ENCODE measurements around the gene EEPD1. TPM values are rescaled to one million over a fixed set of nuclear protein-coding genes. Genes with fewer than 3 reads are reported as not detected.

Gene EEPD1
- total RNA-seq, 2 donors from 2014 or later, result 8.2 to 10.0 TPM

DNA sequence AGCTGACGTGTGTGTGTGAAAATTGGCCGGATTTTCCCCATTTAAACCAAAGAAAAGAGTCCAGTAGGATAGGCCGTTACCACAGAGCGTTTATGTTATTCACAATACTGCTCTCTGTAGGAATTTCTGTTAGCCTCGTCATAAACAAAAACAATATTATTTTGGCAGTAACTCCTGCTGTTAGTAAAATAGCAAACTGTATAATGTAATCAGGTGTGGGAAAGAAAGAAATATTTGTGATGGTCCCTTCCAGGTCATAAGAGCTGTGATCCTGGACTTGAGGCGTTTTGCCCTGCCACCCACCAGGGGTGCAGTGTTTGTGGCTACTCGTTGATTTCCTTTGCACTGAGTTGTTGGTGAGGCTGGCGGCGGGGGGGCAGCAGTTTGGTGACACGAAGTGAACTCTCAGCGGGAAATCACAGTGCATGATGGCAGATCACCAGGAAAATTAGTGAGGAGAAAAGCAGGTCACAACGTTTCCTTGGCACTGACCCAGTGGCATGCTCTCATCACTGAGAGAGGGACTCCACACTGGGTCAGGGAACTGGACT lies 2.8 kb downstream of the EEPD1 start:
- peak; percentile 43 for DNase-seq
- Histone ChIP-seq H3K9ac (ENCODE audit: low read depth in 2 of 2, low read length in 2 of 2) (peak overlapping the region in 1 of 2 donors; percentile 38), H3K9me3 (no peaks in the 10 kb centered on the region), H3K4me1 (no peaks in the 10 kb centered on the region), H3K27ac (no peak overlapping the region), H3K36me3 (no peaks in the 10 kb centered on the region), H3K27me3 (no peaks in the 10 kb centered on the region), H3K4me3 (no peak overlapping the region)
- intact Hi-C loops (cut with DNase I), result loop anchor here (5.0 to 10.0 kb wide), 2 partner anchors 46 to 129 kb away; no protein-coding TSS in a partner anchor
- TF ChIP-seq, protein P1, sequence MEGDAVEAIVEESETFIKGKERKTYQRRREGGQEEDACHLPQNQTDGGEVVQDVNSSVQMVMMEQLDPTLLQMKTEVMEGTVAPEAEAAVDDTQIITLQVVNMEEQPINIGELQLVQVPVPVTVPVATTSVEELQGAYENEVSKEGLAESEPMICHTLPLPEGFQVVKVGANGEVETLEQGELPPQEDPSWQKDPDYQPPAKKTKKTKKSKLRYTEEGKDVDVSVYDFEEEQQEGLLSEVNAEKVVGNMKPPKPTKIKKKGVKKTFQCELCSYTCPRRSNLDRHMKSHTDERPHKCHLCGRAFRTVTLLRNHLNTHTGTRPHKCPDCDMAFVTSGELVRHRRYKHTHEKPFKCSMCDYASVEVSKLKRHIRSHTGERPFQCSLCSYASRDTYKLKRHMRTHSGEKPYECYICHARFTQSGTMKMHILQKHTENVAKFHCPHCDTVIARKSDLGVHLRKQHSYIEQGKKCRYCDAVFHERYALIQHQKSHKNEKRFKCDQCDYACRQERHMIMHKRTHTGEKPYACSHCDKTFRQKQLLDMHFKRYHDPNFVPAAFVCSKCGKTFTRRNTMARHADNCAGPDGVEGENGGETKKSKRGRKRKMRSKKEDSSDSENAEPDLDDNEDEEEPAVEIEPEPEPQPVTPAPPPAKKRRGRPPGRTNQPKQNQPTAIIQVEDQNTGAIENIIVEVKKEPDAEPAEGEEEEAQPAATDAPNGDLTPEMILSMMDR (IDR thresholded peaks at IDR 0.05), result no peak

DNA sequence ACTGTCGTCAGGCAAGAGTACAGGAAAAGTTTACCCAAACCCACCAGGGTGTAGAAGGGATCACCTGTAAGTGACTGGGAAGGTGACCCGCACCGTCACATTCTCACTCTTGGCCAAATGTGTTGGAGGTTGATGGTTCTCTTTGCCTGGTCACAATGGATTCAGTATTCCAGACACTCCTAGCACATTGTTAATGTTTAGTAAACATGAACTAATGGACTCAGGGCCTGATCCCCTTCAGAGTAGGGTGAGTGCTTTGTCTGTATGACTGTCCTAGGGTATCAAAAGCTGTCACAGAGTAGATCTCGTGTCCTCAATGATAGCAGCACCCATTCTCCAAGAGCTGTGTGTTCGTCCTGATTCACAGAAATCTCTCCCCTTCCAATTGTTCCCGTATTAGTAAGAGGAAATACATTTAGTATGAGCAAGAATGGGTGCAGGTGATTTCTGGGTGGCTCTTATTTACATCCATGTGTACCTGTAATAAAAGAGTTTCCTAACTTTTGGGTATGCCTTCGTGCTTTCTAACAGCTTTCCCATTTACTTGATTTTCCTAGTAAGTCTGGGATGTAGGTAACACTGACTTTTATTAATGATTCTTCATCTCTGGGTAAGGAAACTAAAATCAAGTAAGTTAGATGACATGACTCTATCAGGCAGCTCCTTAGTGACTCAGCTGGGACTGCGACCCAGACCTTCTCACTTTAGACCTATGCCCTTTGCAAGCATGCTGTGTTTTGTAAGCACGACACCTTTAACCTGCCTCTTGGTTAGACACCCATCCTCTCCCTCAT lies 4.7 kb downstream of the EEPD1 start:
- no peak overlapping the region for H3K27ac ChIP-seq
- TF ChIP-seq, protein P1 (IDR thresholded peaks at IDR 0.05), result no peak
- DNase-seq, result no peak
- no peaks in the 10 kb centered on the region for H3K4me1 ChIP-seq
- H3K27me3 ChIP-seq, result no peaks in the 10 kb centered on the region
- H3K4me3 ChIP-seq, result no peak overlapping the region
- H3K36me3 ChIP-seq, result no peaks in the 10 kb centered on the region
- intact Hi-C loops (cut with DNase I), result loop anchor here (5.0 to 10.0 kb wide), 2 partner anchors 45 to 127 kb away; no protein-coding TSS in a partner anchor
- no peaks in the 10 kb centered on the region for H3K9me3 ChIP-seq
- H3K9ac ChIP-seq (ENCODE audit: low read depth in 2 of 2, low read length in 2 of 2), result no peak overlapping the region

DNA sequence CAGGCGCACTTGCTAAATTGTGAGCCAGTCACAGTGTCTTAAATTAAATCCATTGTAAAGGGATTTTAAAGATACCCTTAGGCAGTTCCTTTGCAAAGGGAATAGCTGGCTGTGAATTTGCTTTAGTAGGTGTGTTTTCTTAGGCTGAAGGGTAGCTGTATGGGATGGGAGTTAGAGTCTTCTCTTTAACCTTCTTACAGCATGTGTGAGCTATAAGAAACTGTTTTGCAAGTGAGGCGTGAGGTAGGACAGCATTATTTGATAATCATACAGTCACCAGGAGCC lies 5.2 kb downstream of the EEPD1 start:
- H3K9me3 ChIP-seq, result no peaks in the 10 kb centered on the region
- TF ChIP-seq, protein P1 (IDR thresholded peaks at IDR 0.05), result no peak
- H3K9ac ChIP-seq (ENCODE audit: low read depth in 2 of 2, low read length in 2 of 2), result no peak overlapping the region
- no peaks in the 10 kb centered on the region for H3K4me1 ChIP-seq
- no peaks in the 10 kb centered on the region for H3K36me3 ChIP-seq
- DNase-seq, result no peak
- intact Hi-C loops (cut with DNase I), result loop anchor here (5.0 to 10.0 kb wide), 2 partner anchors 44 to 127 kb away; no protein-coding TSS in a partner anchor
- no peaks in the 10 kb centered on the region for H3K27me3 ChIP-seq
- H3K27ac ChIP-seq, result no peak overlapping the region
- no peak overlapping the region for H3K4me3 ChIP-seq

DNA sequence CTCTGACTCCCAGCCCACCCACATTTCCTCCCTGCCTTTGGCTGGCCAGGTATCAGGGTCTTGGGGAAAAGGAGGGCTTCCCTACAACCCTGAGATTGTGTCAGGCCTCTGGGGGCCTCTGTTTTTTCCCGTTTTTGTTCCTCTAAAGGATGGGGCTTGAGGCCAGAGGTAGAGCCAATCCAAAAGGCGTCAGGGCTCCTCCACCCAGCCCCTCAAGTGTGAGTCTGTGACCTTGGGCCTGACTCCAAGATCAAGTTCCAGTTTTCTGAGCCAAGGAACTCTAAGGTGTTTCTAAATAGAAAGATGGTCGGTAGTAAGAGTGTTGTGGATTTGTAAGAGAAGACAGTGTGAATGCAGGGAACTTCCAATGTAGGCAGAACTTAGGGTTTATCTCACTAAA lies 6.6 kb downstream of the EEPD1 start:
- Histone ChIP-seq H3K36me3 (no peaks in the 10 kb centered on the region), H3K4me3 (no peak overlapping the region), H3K4me1 (no peaks in the 10 kb centered on the region), H3K9me3 (no peaks in the 10 kb centered on the region), H3K27me3 (no peaks in the 10 kb centered on the region), H3K9ac (ENCODE audit: low read depth in 2 of 2, low read length in 2 of 2) (no peak overlapping the region), H3K27ac (no peak overlapping the region)
- DNase-seq, result no peak
- intact Hi-C loops (cut with DNase I), result loop anchor here (5.0 to 10.0 kb wide), 2 partner anchors 43 to 125 kb away; no protein-coding TSS in a partner anchor
- TF ChIP-seq, protein P1 (IDR thresholded peaks at IDR 0.05), result no peak

DNA sequence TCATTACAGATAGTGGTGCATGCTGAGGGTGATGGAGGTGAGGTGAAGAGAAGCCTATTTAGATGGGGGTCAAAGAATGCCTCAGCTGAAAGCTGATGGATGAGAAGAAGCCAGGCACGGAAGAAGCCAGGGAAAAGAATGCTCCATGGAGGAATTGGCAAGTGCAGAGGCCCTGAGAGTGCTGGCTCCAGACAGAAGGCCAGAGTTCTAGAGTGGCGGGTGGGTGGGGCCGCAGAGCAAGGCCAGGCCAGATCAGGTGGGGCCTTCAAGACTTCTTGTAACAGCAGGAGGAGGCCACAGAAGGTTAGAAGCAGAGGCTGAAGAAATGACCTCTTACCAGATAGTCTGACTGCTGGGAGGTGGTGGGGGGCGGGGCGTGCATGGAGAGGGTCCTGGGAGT lies 7.3 kb downstream of the EEPD1 start:
- no peak for DNase-seq
- Histone ChIP-seq H3K4me1 (no peaks in the 10 kb centered on the region), H3K4me3 (no peak overlapping the region), H3K36me3 (no peaks in the 10 kb centered on the region), H3K27me3 (no peaks in the 10 kb centered on the region), H3K27ac (no peak overlapping the region), H3K9ac (ENCODE audit: low read depth in 2 of 2, low read length in 2 of 2) (no peak overlapping the region), H3K9me3 (no peaks in the 10 kb centered on the region)
- intact Hi-C loops (cut with DNase I), result no loop called here
- TF ChIP-seq, protein P1 (IDR thresholded peaks at IDR 0.05), result no peak
